OCI-LY3 (cell line): ENCODE data around the gene NR3C2.

Source experiments
- EZH2phosphoT487 ChIP-seq: fragments of 200-600 bp; shearing (Covaris generic); IDR thresholded peaks from 2 replicates; pipeline ENCODE4 v1.6.1; 2018; ENCODE audit warnings: antibody characterized with exemption, mixed run types, low read depth
- TF ChIP-seq, protein P1 (sequence below): fragments of 200-600, 300-600 bp; sonication (generic); IDR thresholded peaks from 2 replicates; pipeline ENCODE4 v1.5.1; 2014; ENCODE audit warnings: antibody characterized with exemption, low read length, low read depth

DNA sequence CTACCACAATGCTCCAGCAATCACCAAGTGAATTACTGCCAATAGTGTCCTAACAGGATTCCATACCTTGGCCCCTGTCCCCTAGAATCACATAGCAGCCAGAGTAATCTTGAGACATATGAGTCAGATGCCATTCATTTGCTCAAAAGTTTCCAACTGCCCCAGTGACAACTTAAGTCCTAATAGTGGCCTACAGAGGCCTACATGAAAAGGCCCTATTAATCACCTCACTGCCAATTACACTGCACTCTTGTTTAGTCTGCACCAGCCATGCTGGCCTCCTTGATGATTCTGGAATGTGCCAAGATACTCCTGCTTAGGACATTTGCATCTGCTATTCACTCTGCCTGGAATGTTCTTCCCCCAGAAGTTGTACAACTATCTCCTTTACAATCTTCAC lies 130.7 kb downstream of the NR3C2 start:
- TF ChIP-seq, protein P1, sequence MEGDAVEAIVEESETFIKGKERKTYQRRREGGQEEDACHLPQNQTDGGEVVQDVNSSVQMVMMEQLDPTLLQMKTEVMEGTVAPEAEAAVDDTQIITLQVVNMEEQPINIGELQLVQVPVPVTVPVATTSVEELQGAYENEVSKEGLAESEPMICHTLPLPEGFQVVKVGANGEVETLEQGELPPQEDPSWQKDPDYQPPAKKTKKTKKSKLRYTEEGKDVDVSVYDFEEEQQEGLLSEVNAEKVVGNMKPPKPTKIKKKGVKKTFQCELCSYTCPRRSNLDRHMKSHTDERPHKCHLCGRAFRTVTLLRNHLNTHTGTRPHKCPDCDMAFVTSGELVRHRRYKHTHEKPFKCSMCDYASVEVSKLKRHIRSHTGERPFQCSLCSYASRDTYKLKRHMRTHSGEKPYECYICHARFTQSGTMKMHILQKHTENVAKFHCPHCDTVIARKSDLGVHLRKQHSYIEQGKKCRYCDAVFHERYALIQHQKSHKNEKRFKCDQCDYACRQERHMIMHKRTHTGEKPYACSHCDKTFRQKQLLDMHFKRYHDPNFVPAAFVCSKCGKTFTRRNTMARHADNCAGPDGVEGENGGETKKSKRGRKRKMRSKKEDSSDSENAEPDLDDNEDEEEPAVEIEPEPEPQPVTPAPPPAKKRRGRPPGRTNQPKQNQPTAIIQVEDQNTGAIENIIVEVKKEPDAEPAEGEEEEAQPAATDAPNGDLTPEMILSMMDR, result no peak
- TF ChIP-seq EZH2phosphoT487, result no peak
